HCT116 (cell line): ENCODE results near the gene MPZL2. TPM values are rescaled to one million over a fixed set of nuclear protein-coding genes. Genes with fewer than 3 reads are reported as not detected.

Experiments used
- ATAC-seq: fragments of 200-7000 bp; cut with Tn5 transposase; 2 replicates; pipeline ENCODE4 v1.9.1; 2020; ENCODE audit warnings: mild to moderate bottlenecking, moderate library complexity
- BruUV-seq: library from RNA; stranded (reverse); fragments of 400-500 nt; replicated peaks from 2 replicates; lab custom pipeline; 2021; lab: Mats Ljungman, UMichigan
- CTCF ChIA-PET: fragments of 300-600 bp; sonication (Branson Sonifier 250); formaldehyde crosslinking; loops from one replicate; lab custom pipeline; 2021; ENCODE audit warnings: antibody characterized with exemption; lab: Charles Lee
- POLR2A ChIA-PET: fragments of 300-600, 350-600 bp; sonication (Branson Sonifier 250); formaldehyde crosslinking; loops from one replicate; lab custom pipeline; 2021; ENCODE audit warnings: antibody characterized with exemption; lab: Charles Lee
- RAD21 ChIA-PET, 2 experiments: fragments of 300-600 bp; sonication (Branson Sonifier 250); formaldehyde crosslinking; loops; one replicate each; lab custom pipeline; 2023; ENCODE audit warnings: low total read pairs in 2 of 2; ENCODE audit not compliant: uncharacterized antibody in 2 of 2, unreplicated experiment in 2 of 2, low non-redundant PET in 1 of 2; lab: Charles Lee
- DNase-seq: peaks from one replicate; pipeline ENCODE4 v3.0.0-alpha.2; 2010; ENCODE audit warnings: low read depth, low spot score
- H2AFZ ChIP-seq: fragments of 200-600 bp; shearing (Covaris generic), sonication (generic); 2 replicates; pipeline ENCODE4 v1.6.1; 2017; ENCODE audit warnings: low read depth, mixed run types, mixed read lengths, antibody characterized with exemption, low read length; ENCODE audit not compliant: poor library complexity, severe bottlenecking
- H3K27ac ChIP-seq: 2 replicates; pipeline ENCODE4 v1.5.1; 2012; ENCODE audit warnings: low read depth, low read length
- H3K27me3 ChIP-seq: fragments of 200-600 bp; sonication (generic); 2 replicates; pipeline ENCODE4 v1.6.1; 2016; ENCODE audit warnings: mixed run types, low read length, mixed read lengths; ENCODE audit not compliant: insufficient read depth
- H3K36me3 ChIP-seq, 2 experiments: fragments of 200-500 bp in 1 of 2; fragments of 200-600 bp in 1 of 2; sonication (Bioruptor generic) in 1 of 2; sonication (generic) in 1 of 2; 2 replicates each; pipeline versions ENCODE4 v1.5.1 to v1.6.1; 2014 to 2016; ENCODE audit warnings: low read length in 2 of 2, inconsistent platforms in 1 of 2, mixed read lengths in 1 of 2, mixed run types in 1 of 2; ENCODE audit not compliant: insufficient read depth in 2 of 2, control insufficient read depth in 1 of 2
- H3K4me1 ChIP-seq, 2 experiments: fragments of 200-600 bp in 1 of 2; sonication (generic) in 1 of 2; 2 replicates each; pipeline versions ENCODE4 v1.5.1 to v1.6.1; 2012 to 2017; ENCODE audit warnings: low read length in 2 of 2, inconsistent platforms in 1 of 2, mild to moderate bottlenecking in 1 of 2, mixed read lengths in 1 of 2, mixed run types in 1 of 2, moderate library complexity in 1 of 2; ENCODE audit not compliant: insufficient read depth in 2 of 2, control insufficient read depth in 1 of 2
- H3K4me2 ChIP-seq: fragments of 200-600 bp; sonication (generic); 2 replicates; pipeline ENCODE4 v1.6.1; 2017; ENCODE audit warnings: mixed run types, low read length, mixed read lengths
- H3K4me3 ChIP-seq, 2 experiments: fragments of 200-600 bp in 1 of 2; sonication (generic) in 1 of 2; replicated peaks in 1 of 2; 2 replicates each; pipeline ENCODE4 v1.5.1; 2011 to 2016; ENCODE audit warnings: low read length in 2 of 2, control low read depth in 1 of 2, low read depth in 1 of 2, mild to moderate bottlenecking in 1 of 2, mixed read lengths in 1 of 2, mixed run types in 1 of 2
- H3K79me2 ChIP-seq: fragments of 200-600 bp; sonication (generic); 2 replicates; pipeline ENCODE4 v1.6.1; 2017; ENCODE audit warnings: mild to moderate bottlenecking, mixed run types, low read length, moderate library complexity, mixed read lengths; ENCODE audit not compliant: insufficient read depth
- H3K9ac ChIP-seq: fragments of 200-600 bp; sonication (generic); 2 replicates; pipeline ENCODE4 v1.6.1; 2016; ENCODE audit warnings: low read length, mixed read lengths
- H3K9me2 ChIP-seq: fragments of 200-600 bp; sonication (generic), shearing (Covaris generic); 2 replicates; pipeline ENCODE4 v1.6.1; 2017; ENCODE audit warnings: mixed run types, mild to moderate bottlenecking, moderate library complexity; ENCODE audit not compliant: insufficient read depth
- H3K9me3 ChIP-seq, 2 experiments: fragments of 200-500 bp in 1 of 2; fragments of 200-600 bp in 1 of 2; sonication (Bioruptor generic) in 1 of 2; sonication (generic) in 1 of 2; 2 replicates each; pipeline ENCODE4 v1.6.1; 2014 to 2017; ENCODE audit warnings: low read length in 2 of 2, mixed read lengths in 2 of 2, inconsistent platforms in 1 of 2, low read depth in 1 of 2, mild to moderate bottlenecking in 1 of 2, mixed run types in 1 of 2, moderate library complexity in 1 of 2; ENCODE audit not compliant: control insufficient read depth in 1 of 2, insufficient read depth in 1 of 2
- H4K20me1 ChIP-seq: fragments of 200-600 bp; sonication (generic), shearing (Covaris generic); 2 replicates; pipeline ENCODE4 v1.6.1; 2017; ENCODE audit warnings: mixed run types, mild to moderate bottlenecking, moderate library complexity; ENCODE audit not compliant: insufficient read depth
- CBX3 ChIP-seq: IDR thresholded peaks from 2 replicates; pipeline ENCODE4 v1.6.1; 2012; ENCODE audit warnings: low read depth
- CEBPB ChIP-seq: IDR thresholded peaks from 2 replicates; pipeline ENCODE4 v1.6.1; 2012; ENCODE audit warnings: low read depth
- EGR1 ChIP-seq: IDR thresholded peaks from 2 replicates; pipeline ENCODE4 v1.6.1; 2012; ENCODE audit warnings: low read depth
- ELF1 ChIP-seq: IDR thresholded peaks from 2 replicates; pipeline ENCODE4 v1.6.1; 2012; ENCODE audit warnings: low read depth, borderline replicate concordance
- POLR2A ChIP-seq: IDR thresholded peaks from 2 replicates; pipeline ENCODE4 v1.7.0; 2011; ENCODE audit warnings: borderline replicate concordance; ENCODE audit not compliant: insufficient read depth, insufficient read length; ENCODE audit errors: extremely low read depth
- SIN3A ChIP-seq: IDR thresholded peaks from 2 replicates; pipeline ENCODE4 v1.6.1; 2012; ENCODE audit warnings: low read depth
- SRF ChIP-seq: IDR thresholded peaks from 2 replicates; pipeline ENCODE4 v1.6.1; 2012; ENCODE audit warnings: low read depth
- TCF7L2 ChIP-seq: IDR thresholded peaks from 2 replicates; pipeline ENCODE4 v1.7.0; 2011; ENCODE audit warnings: borderline replicate concordance, inconsistent platforms; ENCODE audit not compliant: insufficient read depth, insufficient read length; ENCODE audit errors: extremely low read depth
- ZBTB33 ChIP-seq: IDR thresholded peaks from 2 replicates; pipeline ENCODE4 v1.6.1; 2011; ENCODE audit warnings: mild to moderate bottlenecking, low read length, moderate library complexity; ENCODE audit not compliant: insufficient replicate concordance; ENCODE audit errors: extremely low read depth
- ZFX ChIP-seq: fragments of 450-650 bp; IDR thresholded peaks from 2 replicates; pipeline ENCODE4 v1.6.1; 2017
- ZNF274 ChIP-seq: fragments of 200-500 bp; sonication (Bioruptor generic); IDR thresholded peaks from 2 replicates; pipeline ENCODE4 v1.6.1; 2014; ENCODE audit warnings: mild to moderate bottlenecking, low read depth, low read length, inconsistent platforms
- intact Hi-C: fragments of 100-400 bp; cut with micrococcal nuclease; formaldehyde crosslinking; loops from 2 replicates; pipeline ENCODE4 v1.10.0; 2022
- total RNA-seq: library from RNA; stranded (reverse); gene quantifications from one replicate; pipeline ENCODE4 v1.2.1, GENCODE V29; 2021; ENCODE audit not compliant: unreplicated experiment

MPZL2 gene
- total RNA-seq, 1 experiment from 2014 or later, result 16.8 TPM

- intact Hi-C loops, result no loop called here
- Histone ChIP-seq H3K9me2 (no peaks in the 10 kb centered on the region), H3K27ac (no peak overlapping the region), H4K20me1 (no peaks in the 10 kb centered on the region), H3K4me3 (no peak overlapping the region), H3K9ac (no peak overlapping the region), H3K79me2 (no peaks in the 10 kb centered on the region), H3K4me1 (peaks cover 13 to 14% of the 10 kb centered on the region in 2 experiments), H3K36me3 (no peaks in the 10 kb centered on the region), H2AFZ (no peak overlapping the region), H3K4me2 (no peak overlapping the region), H3K27me3 (no peaks in the 10 kb centered on the region; the same call in 1 of the 2 replicates), H3K9me3 (no peaks in the 10 kb centered on the region)
- CTCF ChIA-PET, result no interaction called here
- no peak for ATAC-seq
- POLR2A ChIA-PET, result no interaction called here
- DNase-seq, result no peak
- BruUV-seq, result no TSS peak
- TF ChIP-seq CEBPB (no peak), SIN3A (no peak), SRF (no peak), POLR2A (no peak), ELF1 (no peak), TCF7L2 (no peak), ZBTB33 (no peak), CBX3 (no peak), ZNF274 (no peak), EGR1 (no peak), ZFX (no peak)
- RAD21 ChIA-PET, result no interaction called here
Measured at GRCh38 chr11:118227865-118228785, 36.0 kb downstream of the MPZL2 start.
